C4-2B (cell line): Measurements from ENCODE around the gene RAB44.

Experiments used
- H3K27ac ChIP-seq: fragments of 450-650 bp; 2 replicates; pipeline ENCODE4 v1.5.1; 2017
- CTCF ChIP-seq: fragments of 450-650 bp; conservative IDR thresholded peaks from 2 replicates; pipeline ENCODE4 v1.5.1; 2017; ENCODE audit warnings: mild to moderate bottlenecking
- ZFX ChIP-seq: fragments of 450-650 bp; IDR thresholded peaks from 2 replicates; pipeline ENCODE4 v1.6.1; 2017

RAB44 gene

GRCh38 chr6:36656441-36656840 is 41.2 kb upstream of the RAB44 start:
- TF ChIP-seq CTCF (no peak), ZFX (no peak)
- no peak overlapping the region for H3K27ac ChIP-seq

- no peak overlapping the region for H3K27ac ChIP-seq
These were observed 40.4 kb upstream of the RAB44 start for GRCh38 chr6:36657271-36657670.

GRCh38 chr6:36657942-36658544 is 39.6 kb upstream of the RAB44 start:
- H3K27ac ChIP-seq = no peak overlapping the region
- TF ChIP-seq ZFX (no peak), CTCF (no peak)

More at GRCh38 chr6:36657271-36657670, 40.4 kb upstream of the RAB44 start:
- no peak for TF ChIP-seq ZFX
- no peak for TF ChIP-seq CTCF

- TF ChIP-seq ZFX (no peak), CTCF (no peak)
- no peak overlapping the region for H3K27ac ChIP-seq
These were observed 38.4 kb upstream of the RAB44 start for GRCh38 chr6:36659271-36659670.

- no peak overlapping the region for H3K27ac ChIP-seq
- TF ChIP-seq ZFX (no peak), CTCF (no peak)
These were observed 36.7 kb upstream of the RAB44 start for GRCh38 chr6:36660771-36661471.

- no peak overlapping the region for H3K27ac ChIP-seq
- no peak for TF ChIP-seq ZFX
- TF ChIP-seq CTCF = no peak
These were observed 35.2 kb upstream of the RAB44 start for GRCh38 chr6:36662380-36662779.

- TF ChIP-seq ZFX (no peak), CTCF (no peak)
- no peak overlapping the region for H3K27ac ChIP-seq
These were observed 34.8 kb upstream of the RAB44 start for GRCh38 chr6:36662827-36663256.
